GM21737 (cell line): ENCODE results near the gene ISCA2.
"Not testable (repeated sequence)": the region's sequence is repeated elsewhere in the genome, so short reads cannot be mapped to it uniquely, and the experiment has no call there.

ENCODE experiments used
- ATAC-seq: cut with Tn5 transposase; IDR thresholded peaks from one replicate; pipeline ENCODE4 v1.9.1; 2021; ENCODE audit warnings: mild to moderate bottlenecking, moderate library complexity; ENCODE audit not compliant: unreplicated experiment

Gene ISCA2

GRCh38 chr14:74526854-74527585 is 33.5 kb downstream of the ISCA2 start:
- ATAC-seq, result no peak

GRCh38 chr14:74527736-74528280 is 34.2 kb downstream of the ISCA2 start:
- no peak for ATAC-seq

- ATAC-seq, result no peak
These were observed 34.8 kb downstream of the ISCA2 start for GRCh38 chr14:74528406-74528805.

GRCh38 chr14:74528886-74529285 is 35.3 kb downstream of the ISCA2 start:
- ATAC-seq, result no peak

DNA sequence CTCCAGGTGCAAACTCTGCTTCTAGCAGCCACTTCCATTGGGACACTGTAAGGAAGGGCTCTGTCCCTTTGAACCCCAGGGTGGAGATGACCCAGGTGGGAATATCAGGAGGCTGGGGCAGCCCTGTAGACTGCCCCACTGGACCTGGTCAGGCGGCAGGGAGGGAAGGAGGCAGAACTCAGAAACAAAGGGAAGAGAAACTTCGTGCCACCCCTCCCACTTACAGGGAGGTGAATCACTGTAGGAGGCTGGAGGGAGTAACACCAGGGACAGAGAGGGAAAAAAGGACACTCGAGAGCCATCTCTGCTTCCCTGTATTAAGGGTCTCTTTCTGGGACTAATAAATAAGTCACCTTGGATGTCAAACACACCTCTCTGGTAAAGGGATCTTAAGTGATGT is 37.4 kb downstream of the ISCA2 start:
- ATAC-seq, result no peak

GRCh38 chr14:74531467-74531866 is 37.9 kb downstream of the ISCA2 start:
- ATAC-seq, result no peak

DNA sequence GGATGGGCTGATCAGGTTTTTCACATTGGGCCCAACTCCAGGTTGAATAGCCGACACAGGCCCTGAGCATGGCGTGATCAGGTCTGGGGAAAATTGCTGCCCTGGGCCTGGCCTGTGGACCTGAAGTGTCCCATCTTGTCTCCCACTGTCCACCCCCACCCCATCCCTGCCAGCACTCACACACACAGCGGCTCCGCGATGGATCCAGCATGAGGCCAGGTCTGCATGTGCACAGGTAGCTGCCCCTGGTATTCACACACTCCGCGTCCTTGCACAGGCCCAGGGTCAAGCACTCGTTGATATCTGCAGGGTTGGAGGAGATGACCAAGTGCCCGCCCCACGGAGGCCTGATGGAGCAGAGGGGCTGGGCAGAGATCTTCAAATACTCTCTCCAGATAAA is 38.7 kb downstream of the ISCA2 start:
- no peak for ATAC-seq

DNA sequence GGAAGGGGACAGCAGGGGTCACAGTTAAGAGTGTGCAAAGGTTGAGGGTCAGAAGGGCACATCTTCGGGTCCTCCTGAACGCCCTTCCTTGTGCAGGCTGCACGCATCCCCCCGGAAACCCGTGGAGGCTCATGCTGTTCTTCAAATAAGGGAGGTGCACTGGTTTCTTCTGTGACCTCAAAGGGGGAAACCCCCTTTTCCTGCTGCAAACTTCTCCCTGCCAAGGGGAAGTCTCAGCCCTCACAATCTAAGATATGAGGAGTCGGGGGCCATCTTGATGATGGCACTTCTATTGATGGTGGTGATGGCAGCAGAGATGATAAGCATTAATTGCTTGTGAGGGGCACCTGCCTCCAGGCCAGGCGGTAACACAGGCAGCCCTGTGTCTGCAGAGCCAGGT is 40.0 kb downstream of the ISCA2 start:
- no peak for ATAC-seq

DNA sequence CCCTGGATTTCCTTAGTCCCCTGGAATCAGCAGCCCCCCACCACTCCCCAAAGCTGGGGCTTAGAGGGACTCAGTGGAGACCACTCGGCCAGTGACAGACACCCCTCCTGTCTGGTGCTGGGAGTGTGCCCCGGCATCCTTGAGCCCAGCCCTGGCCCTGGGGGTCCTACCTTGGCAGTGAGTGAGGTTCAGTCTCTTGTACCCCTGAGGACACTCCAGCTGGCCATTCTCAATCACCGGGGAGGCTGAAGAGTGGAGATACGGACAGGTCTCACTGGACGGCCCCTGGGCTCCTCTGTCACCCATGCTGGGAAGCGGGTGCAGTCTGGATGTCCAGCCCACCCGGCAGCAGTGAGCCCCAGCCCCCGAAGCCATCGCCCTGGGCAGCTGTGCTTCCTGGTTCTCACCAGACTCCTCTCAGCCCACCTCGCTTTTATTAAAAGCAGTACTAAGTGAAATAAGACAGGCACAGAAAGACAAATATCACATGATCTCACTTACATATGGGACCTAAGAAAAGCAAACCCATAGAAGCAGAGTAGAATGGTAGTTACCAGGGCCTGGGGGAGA is 42.3 kb downstream of the ISCA2 start:
- no peak for ATAC-seq

GRCh38 chr14:74536336-74536735 is 42.8 kb downstream of the ISCA2 start:
- not testable (repeated sequence) for ATAC-seq

- ATAC-seq, result no peak
These were observed 45.1 kb downstream of the ISCA2 start for GRCh38 chr14:74538411-74539391.

DNA sequence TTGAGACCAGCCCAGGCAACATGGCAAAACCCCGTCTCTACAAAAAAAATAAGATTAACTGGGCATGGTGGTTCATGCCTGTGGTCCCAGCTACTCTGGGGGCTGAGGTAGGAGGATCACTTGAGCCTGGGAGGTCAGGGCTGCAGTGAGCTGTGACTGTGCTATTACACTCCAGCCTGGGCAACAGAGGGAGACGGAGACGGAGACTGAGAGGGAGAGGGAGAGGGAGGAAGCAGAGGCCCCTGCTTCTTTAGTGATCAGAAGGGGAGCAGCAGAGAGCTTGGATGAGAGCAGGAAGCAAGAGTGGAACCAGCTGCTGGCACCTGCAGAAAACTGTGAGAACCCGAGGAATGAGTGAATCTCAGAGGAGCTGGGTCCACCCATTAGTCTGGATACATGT is 45.9 kb downstream of the ISCA2 start:
- no peak for ATAC-seq

DNA sequence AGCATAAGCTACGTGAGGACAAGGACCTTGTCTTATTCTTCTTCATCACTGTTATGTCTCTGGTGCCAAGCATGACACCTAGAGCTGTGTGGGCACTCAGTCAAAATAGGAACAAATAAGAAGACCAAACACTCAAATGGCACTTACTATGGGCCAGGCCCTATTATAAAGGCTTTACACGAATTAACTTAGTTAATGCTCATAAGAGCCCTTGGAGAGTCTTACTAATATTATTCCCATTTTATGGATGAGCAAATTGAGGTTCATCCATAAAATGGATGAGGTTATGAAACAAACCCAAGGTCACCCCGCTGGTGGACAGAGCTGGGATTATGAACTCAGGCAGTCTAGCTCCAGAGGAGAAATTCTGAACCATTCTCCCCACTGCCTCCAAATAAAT is 47.7 kb downstream of the ISCA2 start:
- no peak for ATAC-seq

DNA sequence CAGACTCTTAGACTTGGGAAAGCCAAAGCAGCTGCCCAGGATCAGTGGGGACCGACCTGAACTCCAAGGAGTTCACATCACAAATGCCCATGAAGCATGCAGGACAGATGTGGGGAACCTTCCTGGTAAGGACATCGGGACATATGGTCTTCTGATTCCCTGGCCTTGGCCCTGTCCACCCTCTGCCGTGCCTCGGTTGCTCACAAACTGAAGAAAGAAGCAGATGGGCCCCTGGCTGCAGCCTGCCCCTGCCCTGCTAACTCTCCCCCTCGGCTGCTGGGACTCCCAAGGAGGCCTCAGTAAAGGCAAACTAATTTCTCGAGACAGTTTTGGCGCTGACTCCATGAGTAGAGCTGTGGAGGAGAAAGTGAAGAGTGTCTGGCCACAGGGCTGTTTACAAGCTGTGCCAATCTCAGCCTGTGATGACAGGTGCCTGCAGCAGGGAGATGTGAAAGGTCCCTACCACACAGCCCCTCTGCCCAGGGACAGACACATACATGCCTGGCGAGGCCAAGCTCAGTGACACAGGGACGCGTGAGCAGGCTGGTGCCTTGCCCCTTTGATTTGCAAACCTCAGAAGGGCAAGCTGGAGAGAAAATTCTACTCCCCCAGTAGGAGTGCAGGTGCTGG is 48.6 kb downstream of the ISCA2 start:
- no peak for ATAC-seq

DNA sequence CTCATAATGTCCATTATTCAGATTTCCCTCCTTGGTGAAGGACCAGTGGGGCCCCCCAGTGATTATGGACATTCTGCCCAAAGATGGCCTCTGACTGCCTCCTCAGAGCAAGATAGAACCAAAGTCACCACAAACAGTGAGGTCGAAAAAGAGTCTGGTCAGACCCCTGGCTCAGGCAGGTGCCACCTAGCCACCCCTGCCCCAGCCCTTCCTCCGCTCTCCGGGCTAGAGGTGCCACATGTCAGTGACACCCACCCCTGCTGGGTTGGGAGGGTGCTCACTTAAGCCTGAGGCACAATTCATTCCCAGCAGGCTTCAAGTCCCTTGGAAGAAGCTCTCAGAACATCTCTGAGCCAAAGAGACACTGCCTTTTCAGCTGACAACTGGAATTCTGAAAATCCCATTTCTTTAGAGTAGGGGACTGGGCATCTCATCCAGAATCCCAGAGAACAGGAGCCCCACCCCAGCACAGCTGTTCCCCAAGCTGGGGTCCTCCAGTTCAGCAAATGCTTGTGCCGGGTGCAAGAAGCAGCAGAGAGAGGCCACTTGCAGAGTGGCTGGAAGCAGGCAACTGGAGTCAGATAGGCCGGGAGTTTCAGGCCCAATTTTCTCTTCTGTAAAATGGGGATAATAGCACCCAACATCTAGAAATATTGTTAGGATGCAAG is 50.3 kb downstream of the ISCA2 start:
- no peak for ATAC-seq

- no peak for ATAC-seq
These were observed 51.8 kb downstream of the ISCA2 start for GRCh38 chr14:74545386-74545785.

DNA sequence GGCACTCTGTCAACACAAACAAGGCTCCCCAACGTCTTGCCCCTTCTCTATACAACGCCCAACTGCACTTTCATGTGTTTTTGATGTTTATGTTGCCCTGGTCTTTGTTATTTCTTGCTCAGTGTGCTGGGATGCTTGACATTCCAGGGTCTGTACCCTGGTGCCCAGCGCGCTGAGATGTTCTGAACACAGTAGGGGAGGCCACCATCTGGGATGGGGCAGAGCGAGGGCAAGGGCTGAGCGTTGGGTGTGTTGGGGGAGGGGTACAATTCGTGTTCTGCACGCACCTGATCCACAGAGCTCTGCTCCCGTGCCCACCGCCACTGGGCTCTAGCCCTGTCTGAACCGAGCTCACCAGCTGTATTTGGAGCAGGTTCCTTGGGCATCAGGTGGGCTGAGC is 52.9 kb downstream of the ISCA2 start:
- ATAC-seq, result no peak
